Measurements from ENCODE around the gene NUP188. TPM values are rescaled to one million over a fixed set of nuclear protein-coding genes. Genes with fewer than 3 reads are reported as not detected.

NUP188 gene
- total and polyA plus RNA-seq, 2 of the 4 experiments (the other 2 are of a cell fraction): 53.0 to 59.1 TPM

GRCh38 chr9:128946571-128947276 lies 775 bp upstream of the NUP188 start:
- H2AK5ac ChIP-seq (ENCODE audit: low read depth, low read length): peak overlapping the region; percentile 96
- peak overlapping the region; percentile 84 for H3K27ac ChIP-seq (ENCODE audit: insufficient read depth, low read length)
- ATAC-seq (ENCODE audit: low read depth) (peak; percentile 50), DNase-seq (peak; percentile 11)
- no peak overlapping the region for H2BK15ac ChIP-seq (ENCODE audit: low read depth, low read length)
- H3K4ac ChIP-seq (ENCODE audit: low read depth, low read length): peak overlapping the region; percentile 90
- H2BK20ac ChIP-seq (ENCODE audit: low read depth, low read length): no peak overlapping the region
- WGBS, 2 experiments (ENCODE audit: extremely low coverage in 2 of 2, insufficient read length in 1 of 2): 26% methylated on average over 25 of the region's 30 CpGs; no CpG with 5 or more reads in 1 of the 2 experiments
- H3K56ac ChIP-seq (ENCODE audit: extremely low read depth, insufficient read depth, low read length): peak overlapping the region; percentile 46; the same call in 1 of the 2 replicates
- in situ Hi-C loops (cut with MboI; ENCODE audit: low sequenced_read_pairs) (no loop called here), intact Hi-C loops (cut with micrococcal nuclease) (loop anchor here (5.0 kb wide), 2 partner anchors 64 to 84 kb away; partner anchors contain the start of genes KYAT1 and LRRC8A), dilution Hi-C loops (cut with HindIII; ENCODE audit: low sequenced_read_pairs, unreplicated experiment) (no loop called here)
- no peaks in the 10 kb centered on the region for H3K27me3 ChIP-seq (ENCODE audit: control insufficient read depth, insufficient read depth, low read length)
- H2AFZ ChIP-seq (replicated peaks; ENCODE audit: low read length, poor library complexity): peak overlapping the region; percentile 100
- H2BK120ac ChIP-seq (ENCODE audit: low read depth, low read length): 0 out of 2 replicates have a peak overlapping the region, but pooled peaks have one; percentile 71
- peaks cover 7% of the 10 kb centered on the region; the same call in 1 of the 2 replicates for H4K20me1 ChIP-seq (ENCODE audit: insufficient read depth, low read length)
- ChIA-PET POLR2A (ENCODE audit: unreplicated experiment) (interaction anchor here (0.5 kb wide), 1 partner anchor 118 kb away, joined by 3 read pairs; no protein-coding TSS in a partner anchor), CTCF (no interaction called here)
- H3K79me1 ChIP-seq (ENCODE audit: low read depth in 1 of 2, low read length in 2 of 2): peaks cover 28 to 57% of the 10 kb centered on the region in 2 experiments
- peak overlapping the region; percentile 53 for H4K91ac ChIP-seq (ENCODE audit: insufficient read depth, low read depth, low read length)
- peaks cover 7% of the 10 kb centered on the region for H3K4me1 ChIP-seq (ENCODE audit: control insufficient read depth, insufficient read depth, low read length)
- H3K14ac ChIP-seq (replicated peaks; ENCODE audit: low read depth, low read length): peak overlapping the region; percentile 91
- no peaks in the 10 kb centered on the region for H3K9me3 ChIP-seq (ENCODE audit: control insufficient read depth, insufficient read depth, low read length)
- peak overlapping the region; percentile 75 for H2BK5ac ChIP-seq (ENCODE audit: low read depth, low read length, poor library complexity, severe bottlenecking)
- H4K5ac ChIP-seq (ENCODE audit: low read depth, low read length): peak overlapping the region; percentile 83
- peaks cover 10% of the 10 kb centered on the region for H3K36me3 ChIP-seq (ENCODE audit: control insufficient read depth, insufficient read depth, low read length)
- peak overlapping the region; percentile 92 for H3K23ac ChIP-seq (ENCODE audit: low read depth, low read length)
- H2AK9ac ChIP-seq (replicated peaks; ENCODE audit: low read depth, low read length, poor library complexity): peak overlapping the region; percentile 97
- no TSS peak for BruUV-seq (replicated peaks)
- H3K9ac ChIP-seq (ENCODE audit: low read depth, low read length): peak overlapping the region; percentile 80
- TF ChIP-seq MXI1 (IDR thresholded peaks at IDR 0.05; ENCODE audit: borderline replicate concordance, low read depth, low read length) (no peak), MAFK (IDR thresholded peaks at IDR 0.05; ENCODE audit: low read depth, low read length) (no peak), CHD1 (IDR thresholded peaks at IDR 0.05; ENCODE audit: low read depth, low read length) (no peak), USF2 (IDR thresholded peaks at IDR 0.05; ENCODE audit: low read depth, low read length) (no peak), RAD21 (IDR thresholded peaks at IDR 0.05; ENCODE audit: low read length) (no peak), CEBPB (IDR thresholded peaks at IDR 0.05; ENCODE audit: low read depth, low read length) (no peak), NFE2L2 (IDR thresholded peaks at IDR 0.05; ENCODE audit: low read depth, low read length) (no peak), SMC3 (IDR thresholded peaks at IDR 0.05; ENCODE audit: low read depth, low read length) (no peak), CTCF (conservative IDR thresholded peaks at IDR 0.05; ENCODE audit: low read depth, low read length) (no peak), BHLHE40 (IDR thresholded peaks at IDR 0.05; ENCODE audit: low read depth, low read length) (no peak)
- peak overlapping the region; percentile 99 for H3K4me2 ChIP-seq (ENCODE audit: low read depth, low read length)
- H3K4me3 ChIP-seq (ENCODE audit: insufficient read depth, low read depth, low read length): peak overlapping the region; percentile 94
- peaks cover 16% of the 10 kb centered on the region for H3K9me1 ChIP-seq (ENCODE audit: insufficient read depth, low read length)
- peak overlapping the region; percentile 63 to 95 for H4K8ac ChIP-seq (ENCODE audit: low read depth in 2 of 2, low read length in 2 of 2)
- H3K18ac ChIP-seq (ENCODE audit: low read depth, low read length): peak overlapping the region; percentile 22; the same call in 1 of the 2 replicates
